ENCODE measurements around the gene TCF7.

TCF7 gene

GRCh38 chr5:134113363-134113889 lies 1.1 kb upstream of the TCF7 start:
- DNase-seq (ENCODE audit: low read depth in 2 of 2): no peak

- peak; percentile 59 to 64 for DNase-seq (ENCODE audit: low read depth in 2 of 2)
Observed at GRCh38 chr5:134114886-134115805, 665 bp downstream of the TCF7 start.

GRCh38 chr5:134115806-134116175 lies 1.3 kb downstream of the TCF7 start:
- no peak for DNase-seq (ENCODE audit: low read depth in 2 of 2)

- no peak for DNase-seq (ENCODE audit: low read depth in 2 of 2)
Observed at GRCh38 chr5:134116286-134116685, 1.8 kb downstream of the TCF7 start.

GRCh38 chr5:134116789-134117761 lies 2.6 kb downstream of the TCF7 start:
- no peak for DNase-seq (ENCODE audit: low read depth in 2 of 2)

- DNase-seq (ENCODE audit: low read depth in 2 of 2): no peak
Observed at GRCh38 chr5:134118212-134118835, 3.8 kb downstream of the TCF7 start.

- DNase-seq (ENCODE audit: low read depth in 2 of 2): no peak
Observed at GRCh38 chr5:134119720-134120119, 5.2 kb downstream of the TCF7 start.

- no peak for DNase-seq (ENCODE audit: low read depth in 2 of 2)
Observed at GRCh38 chr5:134120386-134121138, 6.1 kb downstream of the TCF7 start.

GRCh38 chr5:134122530-134122929 lies 8.0 kb downstream of the TCF7 start:
- DNase-seq (ENCODE audit: low read depth in 2 of 2): no peak

- DNase-seq (ENCODE audit: low read depth in 2 of 2): no peak
Observed at GRCh38 chr5:134123360-134123759, 8.9 kb downstream of the TCF7 start.

- DNase-seq (ENCODE audit: low read depth in 2 of 2): no peak
Observed at GRCh38 chr5:134124289-134125038, 10.0 kb downstream of the TCF7 start.

- no peak for DNase-seq (ENCODE audit: low read depth in 2 of 2)
Observed at GRCh38 chr5:134125039-134126015, 10.8 kb downstream of the TCF7 start.

GRCh38 chr5:134127376-134127861 lies 12.9 kb downstream of the TCF7 start:
- DNase-seq (ENCODE audit: low read depth in 2 of 2): no peak

GRCh38 chr5:134127988-134128647 lies 13.6 kb downstream of the TCF7 start:
- no peak for DNase-seq (ENCODE audit: low read depth in 2 of 2)

- DNase-seq (ENCODE audit: low read depth in 2 of 2): no peak
Observed at GRCh38 chr5:134128648-134128995, 14.1 kb downstream of the TCF7 start.

- no peak for DNase-seq (ENCODE audit: low read depth in 2 of 2)
Observed at GRCh38 chr5:134129411-134130238, 15.1 kb downstream of the TCF7 start.

GRCh38 chr5:134130239-134130945 lies 15.9 kb downstream of the TCF7 start:
- DNase-seq (ENCODE audit: low read depth in 2 of 2): no peak
